HG02938 (cell line): ENCODE data around the gene SEMA3E.

Experiments used
- ATAC-seq: cut with Tn5 transposase; IDR thresholded peaks from one replicate; pipeline ENCODE4 v1.9.1; 2021; ENCODE audit warnings: mild to moderate bottlenecking, moderate library complexity; ENCODE audit not compliant: unreplicated experiment

SEMA3E gene

GRCh38 chr7:83643012-83643411 lies 5.9 kb downstream of the SEMA3E start:
- ATAC-seq: no peak

- ATAC-seq: no peak
These were observed 8.0 kb downstream of the SEMA3E start for GRCh38 chr7:83640731-83641537.

GRCh38 chr7:83640240-83640639 lies 8.7 kb downstream of the SEMA3E start:
- no peak for ATAC-seq

- ATAC-seq: no peak
These were observed 15.4 kb downstream of the SEMA3E start for GRCh38 chr7:83633516-83633915.

GRCh38 chr7:83629117-83629880 lies 19.6 kb downstream of the SEMA3E start:
- no peak for ATAC-seq

GRCh38 chr7:83617858-83618257 lies 31.1 kb downstream of the SEMA3E start:
- no peak for ATAC-seq

GRCh38 chr7:83614112-83614511 lies 34.8 kb downstream of the SEMA3E start:
- ATAC-seq: no peak

GRCh38 chr7:83613232-83613631 lies 35.7 kb downstream of the SEMA3E start:
- no peak for ATAC-seq

GRCh38 chr7:83611776-83612175 lies 37.2 kb downstream of the SEMA3E start:
- ATAC-seq: no peak

GRCh38 chr7:83610649-83611304 lies 38.2 kb downstream of the SEMA3E start:
- no peak for ATAC-seq

GRCh38 chr7:83608716-83609115 lies 40.2 kb downstream of the SEMA3E start:
- ATAC-seq: no peak

- ATAC-seq: no peak
These were observed 45.3 kb downstream of the SEMA3E start for GRCh38 chr7:83603649-83604048.

- ATAC-seq: no peak
These were observed 49.8 kb downstream of the SEMA3E start for GRCh38 chr7:83599131-83599530.

- ATAC-seq: no peak
These were observed 54.9 kb downstream of the SEMA3E start for GRCh38 chr7:83593921-83594475.

GRCh38 chr7:83588602-83589240 lies 60.2 kb downstream of the SEMA3E start:
- no peak for ATAC-seq

- ATAC-seq: no peak
These were observed 62.7 kb downstream of the SEMA3E start for GRCh38 chr7:83586281-83586680.

- no peak for ATAC-seq
These were observed 67.1 kb downstream of the SEMA3E start for GRCh38 chr7:83581667-83582435.

GRCh38 chr7:83579740-83580139 lies 69.2 kb downstream of the SEMA3E start:
- ATAC-seq: no peak

- ATAC-seq: no peak
These were observed 73.5 kb downstream of the SEMA3E start for GRCh38 chr7:83575436-83575835.

- ATAC-seq: no peak
These were observed 74.3 kb downstream of the SEMA3E start for GRCh38 chr7:83574616-83575015.
